Measurements from ENCODE around the gene SSH3. TPM values are rescaled to one million over a fixed set of nuclear protein-coding genes. Genes with fewer than 3 reads are reported as not detected.

SSH3 gene
- total RNA-seq, 2 donors from 2014 or later, result 39.1 to 44.4 TPM

DNA sequence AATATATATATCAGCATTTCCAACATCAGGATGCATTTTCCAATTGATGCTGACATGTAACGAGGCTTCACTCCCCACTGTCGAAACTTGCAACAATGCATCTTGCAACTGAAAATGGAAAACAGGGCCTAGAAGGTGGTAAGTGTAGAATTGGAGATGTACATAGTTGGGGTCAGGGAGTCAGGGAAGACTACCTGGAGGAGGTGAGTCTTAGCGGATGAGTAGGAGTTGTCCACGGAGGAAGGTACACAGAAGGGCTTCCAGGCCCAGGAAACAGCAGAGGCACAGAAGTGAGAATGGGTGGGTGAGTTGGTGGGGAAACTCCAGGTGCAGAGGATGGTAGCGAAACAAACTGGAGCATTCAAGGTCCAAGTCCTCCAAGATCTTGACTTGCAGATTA lies 39.1 kb upstream of the SSH3 start:
- Histone ChIP-seq H3K9ac (ENCODE audit: extremely low read depth, low read length, poor library complexity, severe bottlenecking) (no peak overlapping the region), H3K4me3 (ENCODE audit: low read length) (no peak overlapping the region), H3K36me3 (ENCODE audit: control insufficient read depth, insufficient read depth, low read length) (peaks cover 16% of the 10 kb centered on the region), H3K9me3 (ENCODE audit: control insufficient read depth, low read length) (no peaks in the 10 kb centered on the region), H3K27me3 (ENCODE audit: control insufficient read depth, insufficient read depth, low read length, poor library complexity, severe bottlenecking) (no peaks in the 10 kb centered on the region), H3K27ac (ENCODE audit: low read depth, low read length) (no peak overlapping the region), H3K4me1 (ENCODE audit: control insufficient read depth, insufficient read depth, low read length) (peaks cover 9% of the 10 kb centered on the region)
- TF ChIP-seq, protein P1, sequence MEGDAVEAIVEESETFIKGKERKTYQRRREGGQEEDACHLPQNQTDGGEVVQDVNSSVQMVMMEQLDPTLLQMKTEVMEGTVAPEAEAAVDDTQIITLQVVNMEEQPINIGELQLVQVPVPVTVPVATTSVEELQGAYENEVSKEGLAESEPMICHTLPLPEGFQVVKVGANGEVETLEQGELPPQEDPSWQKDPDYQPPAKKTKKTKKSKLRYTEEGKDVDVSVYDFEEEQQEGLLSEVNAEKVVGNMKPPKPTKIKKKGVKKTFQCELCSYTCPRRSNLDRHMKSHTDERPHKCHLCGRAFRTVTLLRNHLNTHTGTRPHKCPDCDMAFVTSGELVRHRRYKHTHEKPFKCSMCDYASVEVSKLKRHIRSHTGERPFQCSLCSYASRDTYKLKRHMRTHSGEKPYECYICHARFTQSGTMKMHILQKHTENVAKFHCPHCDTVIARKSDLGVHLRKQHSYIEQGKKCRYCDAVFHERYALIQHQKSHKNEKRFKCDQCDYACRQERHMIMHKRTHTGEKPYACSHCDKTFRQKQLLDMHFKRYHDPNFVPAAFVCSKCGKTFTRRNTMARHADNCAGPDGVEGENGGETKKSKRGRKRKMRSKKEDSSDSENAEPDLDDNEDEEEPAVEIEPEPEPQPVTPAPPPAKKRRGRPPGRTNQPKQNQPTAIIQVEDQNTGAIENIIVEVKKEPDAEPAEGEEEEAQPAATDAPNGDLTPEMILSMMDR (conservative IDR thresholded peaks at IDR 0.05), result no peak
- Mint-ChIP-seq H3K27me3 (ENCODE audit: insufficient read depth) (peaks cover 22% of the 10 kb centered on the region), H3K4me1 (peaks cover 22% of the 10 kb centered on the region), H3K36me3 (ENCODE audit: low read depth) (peaks cover 6% of the 10 kb centered on the region), H3K4me3 (peak overlapping the region; percentile 36), H3K9me3 (no peaks in the 10 kb centered on the region), H3K27ac (no peak overlapping the region)
- no peak for DNase-seq
- 96 to 97% methylated on average over 5 of the region's 5 CpGs for WGBS, 2 experiments (ENCODE audit: insufficient coverage in 1 of 2, insufficient read length in 1 of 2)

DNA sequence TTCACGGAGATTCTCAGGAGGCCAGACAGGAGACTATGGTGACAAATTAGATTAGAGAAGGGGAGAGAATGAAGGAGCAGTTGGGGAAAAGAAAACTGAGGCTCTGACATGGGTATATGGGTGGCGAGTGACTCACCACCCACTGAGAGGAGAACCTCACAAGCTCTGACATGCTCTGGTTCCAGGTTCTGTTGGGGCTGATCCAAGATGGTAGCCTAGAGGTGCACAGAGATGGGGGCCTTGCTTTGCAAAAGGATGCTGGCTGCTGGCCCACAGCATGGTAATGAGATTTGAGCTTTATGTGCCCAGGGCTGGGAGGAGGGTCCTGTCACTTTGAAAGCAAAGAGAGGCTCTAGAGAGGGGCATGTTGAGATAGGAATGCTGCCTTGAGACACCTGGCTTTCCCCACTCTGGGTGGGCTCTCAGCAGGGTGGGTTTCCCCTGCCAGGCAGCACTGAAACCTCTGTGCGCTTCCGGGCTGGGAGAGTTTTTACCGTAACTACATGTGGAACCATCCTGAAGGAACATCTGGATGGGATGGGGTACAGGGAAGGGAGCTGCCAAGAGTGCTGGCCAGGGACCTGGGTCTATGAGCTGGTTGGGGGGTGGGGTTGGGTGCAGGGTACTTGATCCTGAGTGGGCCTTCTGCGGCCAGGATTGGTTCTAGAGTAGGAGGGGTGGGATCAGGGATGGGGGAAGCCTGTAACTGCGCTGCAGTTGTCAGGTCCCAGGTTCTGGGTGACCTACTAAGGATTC lies 38.3 kb upstream of the SSH3 start:
- 92 to 97% methylated on average over 5 to 7 of the region's 7 CpGs for WGBS, 2 experiments (ENCODE audit: insufficient coverage in 1 of 2, insufficient read length in 1 of 2)
- Histone ChIP-seq H3K27ac (ENCODE audit: low read depth, low read length) (no peak overlapping the region), H3K4me3 (ENCODE audit: low read length) (no peak overlapping the region), H3K4me1 (ENCODE audit: control insufficient read depth, insufficient read depth, low read length) (peaks cover 17% of the 10 kb centered on the region), H3K36me3 (ENCODE audit: control insufficient read depth, insufficient read depth, low read length) (peaks cover 20% of the 10 kb centered on the region), H3K9me3 (ENCODE audit: control insufficient read depth, low read length) (no peaks in the 10 kb centered on the region), H3K27me3 (ENCODE audit: control insufficient read depth, insufficient read depth, low read length, poor library complexity, severe bottlenecking) (no peaks in the 10 kb centered on the region), H3K9ac (ENCODE audit: extremely low read depth, low read length, poor library complexity, severe bottlenecking) (no peak overlapping the region)
- peaks cover 22% of the 10 kb centered on the region for H3K27me3 Mint-ChIP-seq (ENCODE audit: insufficient read depth)
- peak overlapping the region; percentile 36 for H3K4me3 Mint-ChIP-seq
- H3K4me1 Mint-ChIP-seq, result peaks cover 27% of the 10 kb centered on the region
- DNase-seq, result no peak
- H3K36me3 Mint-ChIP-seq (ENCODE audit: low read depth), result peaks cover 6% of the 10 kb centered on the region
- H3K27ac Mint-ChIP-seq, result no peak overlapping the region
- TF ChIP-seq, protein P1 (conservative IDR thresholded peaks at IDR 0.05), result no peak
- no peaks in the 10 kb centered on the region for H3K9me3 Mint-ChIP-seq

DNA sequence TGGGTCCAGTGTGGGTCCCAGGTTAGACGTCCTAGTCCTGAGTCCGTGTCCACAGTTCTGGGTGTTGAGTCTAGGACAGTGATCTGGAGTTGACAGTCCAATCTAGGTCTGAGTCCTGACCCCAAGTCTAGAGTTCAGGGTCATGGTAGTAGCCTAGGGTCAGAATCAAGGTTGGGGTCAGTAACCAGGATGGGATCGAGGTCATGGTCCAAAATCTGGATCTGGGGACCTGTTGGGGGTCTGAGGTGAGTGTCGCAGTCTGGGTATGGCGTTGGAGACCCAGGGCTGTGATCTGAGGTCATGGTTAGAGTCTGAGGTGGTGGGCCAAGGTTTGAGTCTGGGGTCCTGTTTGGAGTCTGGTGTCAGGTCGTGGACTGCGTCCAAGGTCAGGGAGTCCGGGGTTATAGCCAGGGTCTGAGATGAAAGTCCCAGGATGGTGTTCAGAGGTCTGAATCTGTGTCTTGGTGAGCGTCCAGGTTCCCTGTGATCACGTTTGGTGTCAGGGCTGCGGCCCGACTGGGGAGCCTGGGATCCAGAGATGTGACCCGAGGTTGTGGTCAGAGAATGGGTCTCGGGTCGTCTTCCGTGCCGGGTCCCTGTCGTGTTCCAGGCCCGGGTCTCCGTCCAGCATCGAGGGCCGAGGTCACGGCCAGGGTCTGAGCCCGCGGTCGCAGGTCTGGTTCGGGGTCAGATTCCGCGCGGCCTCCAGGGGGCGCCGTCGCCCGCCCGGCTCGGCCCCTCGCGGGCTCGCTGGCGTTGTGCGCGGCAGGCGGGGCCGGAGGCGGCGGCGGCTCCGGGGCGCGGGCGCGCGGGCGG lies 37.5 kb upstream of the SSH3 start:
- Mint-ChIP-seq H3K27me3 (ENCODE audit: insufficient read depth) (peaks cover 22% of the 10 kb centered on the region), H3K4me1 (peaks cover 35% of the 10 kb centered on the region), H3K9me3 (no peaks in the 10 kb centered on the region), H3K4me3 (peak overlapping the region; percentile 92), H3K36me3 (ENCODE audit: low read depth) (peaks cover 6% of the 10 kb centered on the region), H3K27ac (peak overlapping the region; percentile 45)
- DNase-seq, result peak; percentile 93
- Histone ChIP-seq H3K4me3 (ENCODE audit: low read length) (no peak overlapping the region), H3K9me3 (ENCODE audit: control insufficient read depth, low read length) (no peaks in the 10 kb centered on the region), H3K4me1 (ENCODE audit: control insufficient read depth, insufficient read depth, low read length) (peaks cover 19% of the 10 kb centered on the region), H3K27ac (ENCODE audit: low read depth, low read length) (no peak overlapping the region), H3K9ac (ENCODE audit: extremely low read depth, low read length, poor library complexity, severe bottlenecking) (no peak overlapping the region), H3K36me3 (ENCODE audit: control insufficient read depth, insufficient read depth, low read length) (peaks cover 20% of the 10 kb centered on the region), H3K27me3 (ENCODE audit: control insufficient read depth, insufficient read depth, low read length, poor library complexity, severe bottlenecking) (no peaks in the 10 kb centered on the region)
- TF ChIP-seq, protein P1 (conservative IDR thresholded peaks at IDR 0.05), result peak; percentile 76
- WGBS, 2 experiments (ENCODE audit: insufficient coverage in 1 of 2, insufficient read length in 1 of 2), result 19 to 66% methylated on average over 10 to 54 of the region's 54 CpGs
